ENCODE measurements around the gene LEF1.

Gene LEF1

DNA sequence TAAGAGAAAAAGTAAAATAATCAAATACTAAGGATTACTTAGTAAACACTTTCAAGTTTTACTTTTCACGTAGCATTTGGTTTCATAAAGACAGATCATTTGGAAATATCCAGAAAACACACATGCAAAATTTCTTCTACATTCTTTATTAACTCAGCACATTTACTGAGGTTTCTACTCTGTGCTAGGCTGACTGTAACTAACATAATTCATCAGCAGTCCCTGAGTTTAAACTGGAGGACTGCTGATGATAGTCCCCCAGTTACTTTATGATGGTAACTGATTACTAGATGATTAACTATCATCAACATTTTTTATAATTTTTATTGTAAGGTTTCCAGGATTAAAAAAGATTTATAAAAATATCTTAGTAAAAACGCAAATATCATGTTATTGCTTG is 12.3 kb downstream of the LEF1 start:
- TF ChIP-seq RARB (CRISPR knock-in tag; IDR thresholded peaks at IDR 0.05) (no peak), GLIS3 (CRISPR knock-in tag; IDR thresholded peaks at IDR 0.05) (no peak), CSDC2 (CRISPR knock-in tag; IDR thresholded peaks at IDR 0.05) (no peak), OSR1 (CRISPR knock-in tag; IDR thresholded peaks at IDR 0.05) (no peak), ESRRG (CRISPR knock-in tag; IDR thresholded peaks at IDR 0.05) (no peak), ZNF565 (CRISPR knock-in tag; conservative IDR thresholded peaks at IDR 0.05; ENCODE audit: low read depth) (no peak), ZNF8 (CRISPR knock-in tag; IDR thresholded peaks at IDR 0.05) (no peak), PPARA (CRISPR knock-in tag; IDR thresholded peaks at IDR 0.05; ENCODE audit: borderline replicate concordance) (no peak), ZFP3 (CRISPR knock-in tag; IDR thresholded peaks at IDR 0.05) (no peak), ZNF70 (CRISPR knock-in tag; IDR thresholded peaks at IDR 0.05) (no peak), ZFP30 (CRISPR knock-in tag; IDR thresholded peaks at IDR 0.05) (no peak), SNAI2 (CRISPR knock-in tag; IDR thresholded peaks at IDR 0.05) (no peak), TOX (CRISPR knock-in tag; IDR thresholded peaks at IDR 0.05; ENCODE audit: borderline replicate concordance) (no peak), ARNTL (CRISPR knock-in tag; IDR thresholded peaks at IDR 0.05; ENCODE audit: borderline replicate concordance, low read depth) (no peak)
- TF ChIP-seq, protein P1, sequence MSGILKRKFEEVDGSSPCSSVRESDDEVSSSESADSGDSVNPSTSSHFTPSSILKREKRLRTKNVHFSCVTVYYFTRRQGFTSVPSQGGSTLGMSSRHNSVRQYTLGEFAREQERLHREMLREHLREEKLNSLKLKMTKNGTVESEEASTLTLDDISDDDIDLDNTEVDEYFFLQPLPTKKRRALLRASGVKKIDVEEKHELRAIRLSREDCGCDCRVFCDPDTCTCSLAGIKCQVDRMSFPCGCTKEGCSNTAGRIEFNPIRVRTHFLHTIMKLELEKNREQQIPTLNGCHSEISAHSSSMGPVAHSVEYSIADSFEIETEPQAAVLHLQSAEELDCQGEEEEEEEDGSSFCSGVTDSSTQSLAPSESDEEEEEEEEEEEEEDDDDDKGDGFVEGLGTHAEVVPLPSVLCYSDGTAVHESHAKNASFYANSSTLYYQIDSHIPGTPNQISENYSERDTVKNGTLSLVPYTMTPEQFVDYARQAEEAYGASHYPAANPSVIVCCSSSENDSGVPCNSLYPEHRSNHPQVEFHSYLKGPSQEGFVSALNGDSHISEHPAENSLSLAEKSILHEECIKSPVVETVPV (CRISPR knock-in tag; IDR thresholded peaks at IDR 0.05) = no peak
- no peak for ATAC-seq

DNA sequence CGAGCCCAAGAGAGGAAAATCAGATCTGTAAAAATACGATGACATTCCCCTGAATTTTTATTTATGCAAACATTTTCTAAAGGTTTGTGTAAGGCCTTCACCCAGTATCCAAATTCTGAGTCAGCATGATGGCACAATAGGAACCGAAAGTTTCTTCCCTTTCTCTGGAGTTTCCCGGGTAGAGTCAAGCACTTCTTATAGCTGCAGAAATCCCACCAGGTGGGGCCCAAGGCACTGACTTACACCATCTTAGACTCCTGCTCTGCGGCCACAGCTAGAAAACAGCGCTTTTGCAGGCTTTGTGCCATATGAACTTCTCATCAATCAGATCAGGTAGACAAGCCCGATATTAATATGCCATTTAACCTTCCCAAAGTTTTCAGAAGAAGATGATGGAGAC is 13.4 kb downstream of the LEF1 start:
- ATAC-seq = peak; percentile 31; the same call in 1 of the 3 replicates
- TF ChIP-seq, protein P2, sequence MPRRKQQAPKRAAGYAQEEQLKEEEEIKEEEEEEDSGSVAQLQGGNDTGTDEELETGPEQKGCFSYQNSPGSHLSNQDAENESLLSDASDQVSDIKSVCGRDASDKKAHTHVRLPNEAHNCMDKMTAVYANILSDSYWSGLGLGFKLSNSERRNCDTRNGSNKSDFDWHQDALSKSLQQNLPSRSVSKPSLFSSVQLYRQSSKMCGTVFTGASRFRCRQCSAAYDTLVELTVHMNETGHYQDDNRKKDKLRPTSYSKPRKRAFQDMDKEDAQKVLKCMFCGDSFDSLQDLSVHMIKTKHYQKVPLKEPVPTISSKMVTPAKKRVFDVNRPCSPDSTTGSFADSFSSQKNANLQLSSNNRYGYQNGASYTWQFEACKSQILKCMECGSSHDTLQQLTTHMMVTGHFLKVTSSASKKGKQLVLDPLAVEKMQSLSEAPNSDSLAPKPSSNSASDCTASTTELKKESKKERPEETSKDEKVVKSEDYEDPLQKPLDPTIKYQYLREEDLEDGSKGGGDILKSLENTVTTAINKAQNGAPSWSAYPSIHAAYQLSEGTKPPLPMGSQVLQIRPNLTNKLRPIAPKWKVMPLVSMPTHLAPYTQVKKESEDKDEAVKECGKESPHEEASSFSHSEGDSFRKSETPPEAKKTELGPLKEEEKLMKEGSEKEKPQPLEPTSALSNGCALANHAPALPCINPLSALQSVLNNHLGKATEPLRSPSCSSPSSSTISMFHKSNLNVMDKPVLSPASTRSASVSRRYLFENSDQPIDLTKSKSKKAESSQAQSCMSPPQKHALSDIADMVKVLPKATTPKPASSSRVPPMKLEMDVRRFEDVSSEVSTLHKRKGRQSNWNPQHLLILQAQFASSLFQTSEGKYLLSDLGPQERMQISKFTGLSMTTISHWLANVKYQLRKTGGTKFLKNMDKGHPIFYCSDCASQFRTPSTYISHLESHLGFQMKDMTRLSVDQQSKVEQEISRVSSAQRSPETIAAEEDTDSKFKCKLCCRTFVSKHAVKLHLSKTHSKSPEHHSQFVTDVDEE (CRISPR knock-in tag; IDR thresholded peaks at IDR 0.05) = no peak
- TF ChIP-seq, protein P1 (CRISPR knock-in tag; IDR thresholded peaks at IDR 0.05) = no peak
- TF ChIP-seq ARNTL (CRISPR knock-in tag; IDR thresholded peaks at IDR 0.05; ENCODE audit: borderline replicate concordance, low read depth) = no peak
- TF ChIP-seq SNAI2 (CRISPR knock-in tag; IDR thresholded peaks at IDR 0.05) = no peak
- no peak for TF ChIP-seq ESRRG (CRISPR knock-in tag; IDR thresholded peaks at IDR 0.05)
- no peak for TF ChIP-seq ISL1 (CRISPR knock-in tag; IDR thresholded peaks at IDR 0.05)
- TF ChIP-seq ZC3H10 (CRISPR knock-in tag; IDR thresholded peaks at IDR 0.05) = no peak
- no peak for TF ChIP-seq PPARA (CRISPR knock-in tag; IDR thresholded peaks at IDR 0.05; ENCODE audit: borderline replicate concordance)

GRCh38 chr4:108152980-108153379 is 15.8 kb downstream of the LEF1 start:
- no peak for ATAC-seq
- TF ChIP-seq OSR1 (CRISPR knock-in tag; IDR thresholded peaks at IDR 0.05) = no peak
- TF ChIP-seq, protein P3, sequence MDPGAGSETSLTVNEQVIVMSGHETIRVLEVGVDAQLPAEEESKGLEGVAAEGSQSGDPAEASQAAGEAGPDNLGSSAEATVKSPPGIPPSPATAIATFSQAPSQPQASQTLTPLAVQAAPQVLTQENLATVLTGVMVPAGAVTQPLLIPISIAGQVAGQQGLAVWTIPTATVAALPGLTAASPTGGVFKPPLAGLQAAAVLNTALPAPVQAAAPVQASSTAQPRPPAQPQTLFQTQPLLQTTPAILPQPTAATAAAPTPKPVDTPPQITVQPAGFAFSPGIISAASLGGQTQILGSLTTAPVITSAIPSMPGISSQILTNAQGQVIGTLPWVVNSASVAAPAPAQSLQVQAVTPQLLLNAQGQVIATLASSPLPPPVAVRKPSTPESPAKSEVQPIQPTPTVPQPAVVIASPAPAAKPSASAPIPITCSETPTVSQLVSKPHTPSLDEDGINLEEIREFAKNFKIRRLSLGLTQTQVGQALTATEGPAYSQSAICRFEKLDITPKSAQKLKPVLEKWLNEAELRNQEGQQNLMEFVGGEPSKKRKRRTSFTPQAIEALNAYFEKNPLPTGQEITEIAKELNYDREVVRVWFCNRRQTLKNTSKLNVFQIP (CRISPR knock-in tag; IDR thresholded peaks at IDR 0.05; ENCODE audit: borderline replicate concordance, low read depth) = no peak
- no peak for TF ChIP-seq SNAI2 (CRISPR knock-in tag; IDR thresholded peaks at IDR 0.05)

- ATAC-seq = no peak
- TF ChIP-seq GLIS3 (CRISPR knock-in tag; IDR thresholded peaks at IDR 0.05) (no peak), PPARA (CRISPR knock-in tag; IDR thresholded peaks at IDR 0.05; ENCODE audit: borderline replicate concordance) (no peak), CSDC2 (CRISPR knock-in tag; IDR thresholded peaks at IDR 0.05) (no peak), CREB5 (CRISPR knock-in tag; IDR thresholded peaks at IDR 0.05; ENCODE audit: low read depth) (no peak), ISL1 (CRISPR knock-in tag; IDR thresholded peaks at IDR 0.05) (no peak), SNAI2 (CRISPR knock-in tag; IDR thresholded peaks at IDR 0.05) (no peak), TOX (CRISPR knock-in tag; IDR thresholded peaks at IDR 0.05; ENCODE audit: borderline replicate concordance) (no peak), ARNTL (CRISPR knock-in tag; IDR thresholded peaks at IDR 0.05; ENCODE audit: borderline replicate concordance, low read depth) (no peak), ESRRG (CRISPR knock-in tag; IDR thresholded peaks at IDR 0.05) (no peak), ZFP30 (CRISPR knock-in tag; IDR thresholded peaks at IDR 0.05) (no peak), ZNF565 (CRISPR knock-in tag; conservative IDR thresholded peaks at IDR 0.05; ENCODE audit: low read depth) (no peak), OSR1 (CRISPR knock-in tag; IDR thresholded peaks at IDR 0.05) (no peak), ZNF8 (CRISPR knock-in tag; IDR thresholded peaks at IDR 0.05) (no peak), ZFP3 (CRISPR knock-in tag; IDR thresholded peaks at IDR 0.05) (no peak)
- TF ChIP-seq, protein P2 (CRISPR knock-in tag; IDR thresholded peaks at IDR 0.05) = no peak
Measured at GRCh38 chr4:108149588-108150380, 18.9 kb downstream of the LEF1 start.

Data from SK-N-SH treated with all-trans-retinoic acid at 6 μM for 48 hours (cell line).